ENCODE data around the gene ATP10A. TPM values are rescaled to one million over a fixed set of nuclear protein-coding genes. Genes with fewer than 3 reads are reported as not detected.

Gene ATP10A
- total and polyA plus RNA-seq, 9 of the 15 experiments (the other 6 are each of a cell fraction or from before 2014, with no cell fraction given) = 0.09 TPM; not detected in 8

GRCh38 chr15:25717457-25718168 is 145.5 kb downstream of the ATP10A start:
- peaks cover 0 to 4% of the 10 kb centered on the region in 2 experiments; a peak in 1 of 5 replicates for H3K4me1 ChIP-seq (replicated peaks in 1 of 2; ENCODE audit: control insufficient read depth in 2 of 2, insufficient read depth in 2 of 2, low read length in 2 of 2)
- no peak for DNase-seq (ENCODE audit: extremely low read depth in 1 of 4, low spot score in 3 of 4)
- in situ Hi-C loops (cut with MboI) = no loop called here

More at GRCh38 chr15:25717457-25718168, 145.5 kb downstream of the ATP10A start:
- Histone ChIP-seq H3K9ac (ENCODE audit: insufficient read depth in 1 of 2, low read depth in 2 of 2, low read length in 2 of 2) (no peak overlapping the region), H3K9me3 (replicated peaks; ENCODE audit: control insufficient read depth, insufficient read depth, low read depth, low read length) (no peaks in the 10 kb centered on the region), H4K20me1 (replicated peaks; ENCODE audit: control insufficient read depth, insufficient read depth, low read length) (no peaks in the 10 kb centered on the region), H3K27ac (ENCODE audit: extremely low read depth, low read depth, low read length) (no peak overlapping the region), H3K9me1 (ENCODE audit: control insufficient read depth, insufficient read depth, low read length) (no peaks in the 10 kb centered on the region), H3K4me3 (no peak overlapping the region), H3K79me2 (ENCODE audit: control insufficient read depth, insufficient read depth, low read length) (no peaks in the 10 kb centered on the region), H3K4me2 (ENCODE audit: insufficient read depth, low read length) (no peak overlapping the region), H2AFZ (ENCODE audit: low read depth, low read length) (no peak overlapping the region), H3K36me3 (ENCODE audit: control insufficient read depth, insufficient read depth, low read length) (no peaks in the 10 kb centered on the region), H3K27me3 (ENCODE audit: control insufficient read depth in 2 of 2, insufficient read depth in 2 of 2, low read length in 2 of 2) (peaks cover 0 to 29% of the 10 kb centered on the region in 2 experiments; a peak in 2 of 5 replicates)
- no TSS peak for BruUV-seq (replicated peaks)
- POLR2A ChIA-PET = no interaction called here
- intact Hi-C loops (cut with micrococcal nuclease) = no loop called here
- 0% methylated on average over 14 of the region's 14 CpGs for WGBS (ENCODE audit: insufficient coverage, low coverage, missing lambda C conversion rate)
- CTCF ChIA-PET (ENCODE audit: low intra/inter-chr PET ratio) = no interaction called here
- no peak for TF ChIP-seq EHMT2 (IDR thresholded peaks at IDR 0.05)
- no peak for TF ChIP-seq ZNF184 (CRISPR knock-in tag; IDR thresholded peaks at IDR 0.05)
- TF ChIP-seq RERE (CRISPR knock-in tag; IDR thresholded peaks at IDR 0.05; ENCODE audit: borderline replicate concordance) = no peak
- no peak for TF ChIP-seq USF2 (CRISPR knock-in tag; IDR thresholded peaks at IDR 0.05)
- no peak for TF ChIP-seq FOXK1 (CRISPR knock-in tag; IDR thresholded peaks at IDR 0.05; ENCODE audit: borderline replicate concordance)
- FAIRE-seq (no peak), ATAC-seq (no peak)
